ENCODE data around the gene ALDH1L2. TPM values are rescaled to one million over a fixed set of nuclear protein-coding genes. Genes with fewer than 3 reads are reported as not detected.

ALDH1L2 gene
- total and polyA plus RNA-seq, 9 of the 15 experiments (the other 6 are each of a cell fraction or from before 2014, with no cell fraction given) = 1.1 to 9.9 (median 3.8) TPM

GRCh38 chr12:104974626-104975290, 109.5 kb downstream of the ALDH1L2 start:
- intact Hi-C loops (cut with micrococcal nuclease) = no loop called here
- POLR2A ChIA-PET = no interaction called here
- H4K20me1 ChIP-seq (replicated peaks; ENCODE audit: control insufficient read depth, insufficient read depth, low read length) = no peaks in the 10 kb centered on the region

More at GRCh38 chr12:104974626-104975290, 109.5 kb downstream of the ALDH1L2 start:
- Histone ChIP-seq H2AFZ (ENCODE audit: low read depth, low read length) (no peak overlapping the region), H3K4me3 (no peak overlapping the region), H3K4me2 (ENCODE audit: insufficient read depth, low read length) (no peak overlapping the region), H3K27ac (ENCODE audit: extremely low read depth, low read depth, low read length) (no peak overlapping the region), H3K9me3 (replicated peaks; ENCODE audit: control insufficient read depth, insufficient read depth, low read depth, low read length) (no peaks in the 10 kb centered on the region), H3K79me2 (ENCODE audit: control insufficient read depth, insufficient read depth, low read length) (no peaks in the 10 kb centered on the region), H3K4me1 (replicated peaks in 1 of 2; ENCODE audit: control insufficient read depth in 2 of 2, insufficient read depth in 2 of 2, low read length in 2 of 2) (peaks cover 0 to 3% of the 10 kb centered on the region in 2 experiments; a peak in 1 of 5 replicates), H3K9me1 (ENCODE audit: control insufficient read depth, insufficient read depth, low read length) (no peaks in the 10 kb centered on the region), H3K27me3 (ENCODE audit: control insufficient read depth in 2 of 2, insufficient read depth in 2 of 2, low read length in 2 of 2) (peaks cover 3 to 14% of the 10 kb centered on the region in 2 experiments; a peak in 2 of 5 replicates), H3K36me3 (ENCODE audit: control insufficient read depth, insufficient read depth, low read length) (no peaks in the 10 kb centered on the region), H3K9ac (ENCODE audit: insufficient read depth in 1 of 2, low read depth in 2 of 2, low read length in 2 of 2) (no peak overlapping the region)
- in situ Hi-C loops (cut with MboI) = no loop called here
- no peak for DNase-seq (ENCODE audit: extremely low read depth in 1 of 4, low spot score in 3 of 4)
- CTCF ChIA-PET (ENCODE audit: low intra/inter-chr PET ratio) = no interaction called here
- no peak for FAIRE-seq
- WGBS (ENCODE audit: insufficient coverage, low coverage, missing lambda C conversion rate) = 10% methylated on average over 6 of the region's 7 CpGs
- no TSS peak for BruUV-seq (replicated peaks)
- TF ChIP-seq CEBPB (tag; IDR thresholded peaks at IDR 0.05) (peak; percentile 29; the same call in 1 of the 2 replicates), SMARCA5 (IDR thresholded peaks at IDR 0.05) (no peak), GTF2E2 (tag; IDR thresholded peaks at IDR 0.05) (no peak), YY1 (IDR thresholded peaks at IDR 0.05; ENCODE audit: borderline replicate concordance in 1 of 3, control insufficient read depth in 1 of 3, extremely low read depth in 1 of 3, insufficient read depth in 3 of 3, insufficient read length in 1 of 3, insufficient replicate concordance in 2 of 3, low read depth in 1 of 3, low read length in 2 of 3) (peak in 1 of 3 experiments; percentile 35), CHD4 (IDR thresholded peaks at IDR 0.05; ENCODE audit: insufficient read depth, insufficient replicate concordance, low read depth, low read length, poor library complexity, severe bottlenecking) (no peak), TFAM (CRISPR knock-in tag; conservative IDR thresholded peaks at IDR 0.05) (no peak), ZNF695 (CRISPR knock-in tag; IDR thresholded peaks at IDR 0.05) (no peak)
- TF ChIP-seq, protein P1, sequence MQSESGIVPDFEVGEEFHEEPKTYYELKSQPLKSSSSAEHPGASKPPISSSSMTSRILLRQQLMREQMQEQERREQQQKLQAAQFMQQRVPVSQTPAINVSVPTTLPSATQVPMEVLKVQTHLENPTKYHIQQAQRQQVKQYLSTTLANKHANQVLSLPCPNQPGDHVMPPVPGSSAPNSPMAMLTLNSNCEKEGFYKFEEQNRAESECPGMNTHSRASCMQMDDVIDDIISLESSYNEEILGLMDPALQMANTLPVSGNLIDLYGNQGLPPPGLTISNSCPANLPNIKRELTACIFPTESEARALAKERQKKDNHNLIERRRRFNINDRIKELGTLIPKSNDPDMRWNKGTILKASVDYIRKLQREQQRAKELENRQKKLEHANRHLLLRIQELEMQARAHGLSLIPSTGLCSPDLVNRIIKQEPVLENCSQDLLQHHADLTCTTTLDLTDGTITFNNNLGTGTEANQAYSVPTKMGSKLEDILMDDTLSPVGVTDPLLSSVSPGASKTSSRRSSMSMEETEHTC (IDR thresholded peaks at IDR 0.05) = no peak
- TF ChIP-seq, protein P2, sequence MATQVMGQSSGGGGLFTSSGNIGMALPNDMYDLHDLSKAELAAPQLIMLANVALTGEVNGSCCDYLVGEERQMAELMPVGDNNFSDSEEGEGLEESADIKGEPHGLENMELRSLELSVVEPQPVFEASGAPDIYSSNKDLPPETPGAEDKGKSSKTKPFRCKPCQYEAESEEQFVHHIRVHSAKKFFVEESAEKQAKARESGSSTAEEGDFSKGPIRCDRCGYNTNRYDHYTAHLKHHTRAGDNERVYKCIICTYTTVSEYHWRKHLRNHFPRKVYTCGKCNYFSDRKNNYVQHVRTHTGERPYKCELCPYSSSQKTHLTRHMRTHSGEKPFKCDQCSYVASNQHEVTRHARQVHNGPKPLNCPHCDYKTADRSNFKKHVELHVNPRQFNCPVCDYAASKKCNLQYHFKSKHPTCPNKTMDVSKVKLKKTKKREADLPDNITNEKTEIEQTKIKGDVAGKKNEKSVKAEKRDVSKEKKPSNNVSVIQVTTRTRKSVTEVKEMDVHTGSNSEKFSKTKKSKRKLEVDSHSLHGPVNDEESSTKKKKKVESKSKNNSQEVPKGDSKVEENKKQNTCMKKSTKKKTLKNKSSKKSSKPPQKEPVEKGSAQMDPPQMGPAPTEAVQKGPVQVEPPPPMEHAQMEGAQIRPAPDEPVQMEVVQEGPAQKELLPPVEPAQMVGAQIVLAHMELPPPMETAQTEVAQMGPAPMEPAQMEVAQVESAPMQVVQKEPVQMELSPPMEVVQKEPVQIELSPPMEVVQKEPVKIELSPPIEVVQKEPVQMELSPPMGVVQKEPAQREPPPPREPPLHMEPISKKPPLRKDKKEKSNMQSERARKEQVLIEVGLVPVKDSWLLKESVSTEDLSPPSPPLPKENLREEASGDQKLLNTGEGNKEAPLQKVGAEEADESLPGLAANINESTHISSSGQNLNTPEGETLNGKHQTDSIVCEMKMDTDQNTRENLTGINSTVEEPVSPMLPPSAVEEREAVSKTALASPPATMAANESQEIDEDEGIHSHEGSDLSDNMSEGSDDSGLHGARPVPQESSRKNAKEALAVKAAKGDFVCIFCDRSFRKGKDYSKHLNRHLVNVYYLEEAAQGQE (IDR thresholded peaks at IDR 0.05; ENCODE audit: borderline replicate concordance) = no peak
- TF ChIP-seq, protein P2 (CRISPR knock-in tag; IDR thresholded peaks at IDR 0.05; ENCODE audit: low read depth) = no peak
- ATAC-seq = no peak

Data from K562 (cell line).